ENCODE data around the gene B4GALT1. TPM values are rescaled to one million over a fixed set of nuclear protein-coding genes. Genes with fewer than 3 reads are reported as not detected.
A peak's percentile ranks its signal among the peaks of the same experiment; 100 is the strongest.

Gene B4GALT1
- total RNA-seq, 1 experiment from 2014 or later, result 121 TPM

DNA sequence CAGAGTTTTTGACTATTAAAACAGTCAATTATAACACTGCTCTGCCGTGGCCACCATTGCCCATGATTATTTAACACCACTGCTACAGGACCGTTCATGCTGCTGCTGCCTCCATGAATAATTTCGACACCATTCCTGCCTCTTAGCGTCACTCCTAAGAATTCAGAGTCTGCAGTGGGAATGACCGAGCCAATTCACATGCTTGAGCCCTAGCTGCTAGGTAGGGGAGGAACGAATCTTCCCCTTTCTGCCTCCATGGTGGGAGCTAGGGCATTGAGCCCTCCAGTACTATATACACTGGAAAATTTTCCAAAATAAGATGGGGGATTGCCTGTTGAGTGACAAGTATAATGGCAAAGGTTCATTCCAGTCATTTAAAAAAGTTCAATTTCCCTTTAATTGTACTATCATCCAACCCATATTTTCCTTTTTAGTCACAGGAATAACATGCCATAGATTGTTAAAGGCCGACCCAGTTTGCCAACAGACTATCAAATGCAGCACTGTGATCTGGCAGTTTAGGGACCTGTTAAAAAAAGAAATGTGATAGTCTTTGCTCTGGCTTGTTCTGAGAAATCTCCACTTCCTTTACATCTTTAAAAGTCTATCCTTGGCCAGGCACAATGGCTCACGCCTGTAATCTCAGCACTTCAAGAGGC, 13.5 kb upstream of the B4GALT1 start:
- ChIA-PET POLR2A (no interaction called here), CTCF (no interaction called here)
- no peaks in the 10 kb centered on the region for H3K36me3 ChIP-seq (ENCODE audit: control insufficient read depth, insufficient read depth, low read length)
- H3K9me3 ChIP-seq, result no peaks in the 10 kb centered on the region
- peaks cover 10% of the 10 kb centered on the region for H3K4me1 Mint-ChIP-seq (ENCODE audit: low read depth, unreplicated experiment)
- BruUV-seq (replicated peaks), result no TSS peak
- no peak for TF ChIP-seq CTCF (IDR thresholded peaks at IDR 0.05; ENCODE audit: insufficient read depth in 1 of 2, low read depth in 1 of 2, low read length in 1 of 2, severe bottlenecking in 1 of 2, unreplicated experiment in 1 of 2)
- DNase-seq, result no peak
- H3K27me3 Mint-ChIP-seq (ENCODE audit: insufficient read depth, unreplicated experiment), result no peaks in the 10 kb centered on the region
- no peak overlapping the region for H3K4me3 Mint-ChIP-seq (ENCODE audit: unreplicated experiment)
- no peak overlapping the region for H3K4me3 ChIP-seq (ENCODE audit: low read depth, low read length)
- H3K36me3 Mint-ChIP-seq (ENCODE audit: insufficient read depth, unreplicated experiment), result no peaks in the 10 kb centered on the region
- no peak overlapping the region for H3K27ac Mint-ChIP-seq (ENCODE audit: unreplicated experiment)
- H3K4me1 ChIP-seq, result peaks cover 23% of the 10 kb centered on the region
- no peaks in the 10 kb centered on the region for H3K9me3 Mint-ChIP-seq (ENCODE audit: unreplicated experiment)
- no peaks in the 10 kb centered on the region for H3K27me3 ChIP-seq (replicated peaks; ENCODE audit: control insufficient read depth, insufficient read depth, low read length)
- intact Hi-C loops (cut with micrococcal nuclease; ENCODE audit: unreplicated experiment), result no loop called here

GRCh38 chr9:33178972-33179697, 12.0 kb upstream of the B4GALT1 start:
- Mint-ChIP-seq H3K9me3 (ENCODE audit: unreplicated experiment) (no peaks in the 10 kb centered on the region), H3K27ac (ENCODE audit: unreplicated experiment) (no peak overlapping the region), H3K36me3 (ENCODE audit: insufficient read depth, unreplicated experiment) (no peaks in the 10 kb centered on the region), H3K4me1 (ENCODE audit: low read depth, unreplicated experiment) (peaks cover 6% of the 10 kb centered on the region), H3K27me3 (ENCODE audit: insufficient read depth, unreplicated experiment) (no peaks in the 10 kb centered on the region), H3K4me3 (ENCODE audit: unreplicated experiment) (no peak overlapping the region)
- Histone ChIP-seq H3K9me3 (no peaks in the 10 kb centered on the region), H3K36me3 (ENCODE audit: control insufficient read depth, insufficient read depth, low read length) (no peaks in the 10 kb centered on the region), H3K27me3 (replicated peaks; ENCODE audit: control insufficient read depth, insufficient read depth, low read length) (no peaks in the 10 kb centered on the region), H3K4me3 (ENCODE audit: low read depth, low read length) (no peak overlapping the region), H3K4me1 (0 out of 2 replicates have a peak, but pooled peaks cover 9% of the 10 kb centered on the region)
- intact Hi-C loops (cut with micrococcal nuclease; ENCODE audit: unreplicated experiment), result loop anchor here (1.0 kb wide), 2 partner anchors 48 to 98 kb away; no protein-coding TSS in a partner anchor
- no TSS peak for BruUV-seq (replicated peaks)
- POLR2A ChIA-PET, result interaction anchor here (0.8 kb wide), 1 partner anchor 11 kb away, joined by 3 read pairs; no protein-coding TSS in a partner anchor
- peak in 1 of 2 experiments; percentile 51 for DNase-seq
- CTCF ChIA-PET, result interaction anchor here (0.6 to 1.5 kb wide), 5 partner anchors 10 to 97 kb away, joined by 3 to 5 read pairs (median 3); no protein-coding TSS in a partner anchor
- TF ChIP-seq CTCF (IDR thresholded peaks at IDR 0.05; ENCODE audit: insufficient read depth in 1 of 2, low read depth in 1 of 2, low read length in 1 of 2, severe bottlenecking in 1 of 2, unreplicated experiment in 1 of 2), result no peak

DNA sequence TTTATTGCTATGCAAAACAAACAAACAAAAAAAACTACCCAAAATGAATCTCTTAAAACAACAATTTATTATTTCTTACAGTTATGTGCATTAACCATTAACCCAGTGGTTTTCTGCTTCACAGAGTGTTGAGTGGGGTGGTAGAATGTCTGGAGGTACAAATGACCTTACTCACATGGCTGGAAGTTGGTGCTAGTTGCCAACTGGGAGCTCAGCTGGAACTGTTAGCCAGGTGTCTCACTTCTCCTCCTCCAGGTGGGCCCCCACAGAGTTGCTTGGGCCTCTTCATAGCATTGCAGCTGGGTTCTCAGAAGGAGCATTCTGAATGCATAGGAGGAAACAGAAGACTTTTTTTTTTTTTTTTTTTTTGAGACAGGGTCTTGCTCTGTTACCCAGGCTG, 10.5 kb upstream of the B4GALT1 start:
- Histone ChIP-seq H3K4me1 (peaks cover 21% of the 10 kb centered on the region), H3K27me3 (replicated peaks; ENCODE audit: control insufficient read depth, insufficient read depth, low read length) (no peaks in the 10 kb centered on the region), H3K4me3 (ENCODE audit: low read depth, low read length) (no peak overlapping the region), H3K36me3 (ENCODE audit: control insufficient read depth, insufficient read depth, low read length) (no peaks in the 10 kb centered on the region), H3K9me3 (no peaks in the 10 kb centered on the region)
- H3K36me3 Mint-ChIP-seq (ENCODE audit: insufficient read depth, unreplicated experiment), result peaks cover 9% of the 10 kb centered on the region
- ChIA-PET POLR2A (no interaction called here), CTCF (interaction anchor here (0.6 kb wide), 1 partner anchor 37 kb away, joined by 3 read pairs; no protein-coding TSS in a partner anchor)
- peaks cover 16% of the 10 kb centered on the region for H3K4me1 Mint-ChIP-seq (ENCODE audit: low read depth, unreplicated experiment)
- no peak for TF ChIP-seq CTCF (IDR thresholded peaks at IDR 0.05; ENCODE audit: insufficient read depth in 1 of 2, low read depth in 1 of 2, low read length in 1 of 2, severe bottlenecking in 1 of 2, unreplicated experiment in 1 of 2)
- no peak for DNase-seq
- H3K27me3 Mint-ChIP-seq (ENCODE audit: insufficient read depth, unreplicated experiment), result no peaks in the 10 kb centered on the region
- no peaks in the 10 kb centered on the region for H3K9me3 Mint-ChIP-seq (ENCODE audit: unreplicated experiment)
- H3K4me3 Mint-ChIP-seq (ENCODE audit: unreplicated experiment), result no peak overlapping the region
- H3K27ac Mint-ChIP-seq (ENCODE audit: unreplicated experiment), result no peak overlapping the region
- intact Hi-C loops (cut with micrococcal nuclease; ENCODE audit: unreplicated experiment), result no loop called here
- no TSS peak for BruUV-seq (replicated peaks)

Measured in Caco-2 (cell line).